Measurements from ENCODE around the gene MGMT.

- TF ChIP-seq, protein P1, sequence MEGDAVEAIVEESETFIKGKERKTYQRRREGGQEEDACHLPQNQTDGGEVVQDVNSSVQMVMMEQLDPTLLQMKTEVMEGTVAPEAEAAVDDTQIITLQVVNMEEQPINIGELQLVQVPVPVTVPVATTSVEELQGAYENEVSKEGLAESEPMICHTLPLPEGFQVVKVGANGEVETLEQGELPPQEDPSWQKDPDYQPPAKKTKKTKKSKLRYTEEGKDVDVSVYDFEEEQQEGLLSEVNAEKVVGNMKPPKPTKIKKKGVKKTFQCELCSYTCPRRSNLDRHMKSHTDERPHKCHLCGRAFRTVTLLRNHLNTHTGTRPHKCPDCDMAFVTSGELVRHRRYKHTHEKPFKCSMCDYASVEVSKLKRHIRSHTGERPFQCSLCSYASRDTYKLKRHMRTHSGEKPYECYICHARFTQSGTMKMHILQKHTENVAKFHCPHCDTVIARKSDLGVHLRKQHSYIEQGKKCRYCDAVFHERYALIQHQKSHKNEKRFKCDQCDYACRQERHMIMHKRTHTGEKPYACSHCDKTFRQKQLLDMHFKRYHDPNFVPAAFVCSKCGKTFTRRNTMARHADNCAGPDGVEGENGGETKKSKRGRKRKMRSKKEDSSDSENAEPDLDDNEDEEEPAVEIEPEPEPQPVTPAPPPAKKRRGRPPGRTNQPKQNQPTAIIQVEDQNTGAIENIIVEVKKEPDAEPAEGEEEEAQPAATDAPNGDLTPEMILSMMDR (IDR thresholded peaks at IDR 0.05): no peak
- TF ChIP-seq ZFX (IDR thresholded peaks at IDR 0.05; ENCODE audit: borderline replicate concordance): no peak
These were observed 342.8 kb downstream of the MGMT start for GRCh38 chr10:129809841-129810240.

Data from 22Rv1 (cell line).